NCI-H1105 (cell line): ENCODE results near the gene NTM.
"Not testable (repeated sequence)": the region's sequence is repeated elsewhere in the genome, so short reads cannot be mapped to it uniquely, and the experiment has no call there.

ENCODE experiments used
- DNase-seq: peaks from one replicate; lab custom pipeline; 2025; lab: John Stamatoyannopoulos, UW

NTM gene

GRCh38 chr11:132357811-132358572 is 987.6 kb downstream of the NTM start:
- no peak for DNase-seq

GRCh38 chr11:132358573-132358953 is 988.1 kb downstream of the NTM start:
- no peak for DNase-seq

GRCh38 chr11:132361011-132361550 is 990.7 kb downstream of the NTM start:
- DNase-seq = no peak

- DNase-seq = no peak
Measured at GRCh38 chr11:132365650-132366049, 995.2 kb downstream of the NTM start.

- DNase-seq = no peak
Measured at GRCh38 chr11:132367293-132367692, 996.9 kb downstream of the NTM start.

GRCh38 chr11:132370114-132370513 is 999.7 kb downstream of the NTM start:
- DNase-seq = not testable (repeated sequence)

GRCh38 chr11:132373405-132374143 is 1003.2 kb downstream of the NTM start:
- no peak for DNase-seq

- no peak for DNase-seq
Measured at GRCh38 chr11:132379540-132379939, 1009.1 kb downstream of the NTM start.
